Neural cell (in vitro differentiated cells): Measurements from ENCODE around the gene ARID4A.
"Not testable (repeated sequence)": the region's sequence is repeated elsewhere in the genome, so short reads cannot be mapped to it uniquely, and the experiment has no call there.

ENCODE experiments used
- EZH2 ChIP-seq: fragments of 200-600, 300-800 bp; shearing (Covaris generic), sonication (generic); IDR thresholded peaks from 2 replicates; pipeline ENCODE4 v1.6.1; 2014; ENCODE audit warnings: antibody characterized with exemption, low read length, borderline replicate concordance, mild to moderate bottlenecking; ENCODE audit not compliant: insufficient read depth, poor library complexity, severe bottlenecking
- MXI1 ChIP-seq: fragments of 450-650 bp; conservative IDR thresholded peaks from 2 replicates; pipeline ENCODE4 v1.6.1; 2014; ENCODE audit warnings: antibody characterized with exemption, mild to moderate bottlenecking; ENCODE audit not compliant: poor library complexity, severe bottlenecking
- POLR2AphosphoS5 ChIP-seq: IDR thresholded peaks from 2 replicates; pipeline ENCODE4 v1.6.1; 2012
- SMC3 ChIP-seq: fragments of 450-650 bp; conservative IDR thresholded peaks from 2 replicates; pipeline ENCODE4 v1.6.1; 2014; ENCODE audit warnings: antibody characterized with exemption, mild to moderate bottlenecking, moderate library complexity; ENCODE audit not compliant: poor library complexity
- TF ChIP-seq, protein P1 (sequence below): fragments of 450-650 bp; IDR thresholded peaks from 2 replicates; pipeline ENCODE4 v1.5.1; 2014; ENCODE audit warnings: antibody characterized with exemption, mild to moderate bottlenecking, moderate library complexity; ENCODE audit not compliant: poor library complexity, severe bottlenecking

DNA sequence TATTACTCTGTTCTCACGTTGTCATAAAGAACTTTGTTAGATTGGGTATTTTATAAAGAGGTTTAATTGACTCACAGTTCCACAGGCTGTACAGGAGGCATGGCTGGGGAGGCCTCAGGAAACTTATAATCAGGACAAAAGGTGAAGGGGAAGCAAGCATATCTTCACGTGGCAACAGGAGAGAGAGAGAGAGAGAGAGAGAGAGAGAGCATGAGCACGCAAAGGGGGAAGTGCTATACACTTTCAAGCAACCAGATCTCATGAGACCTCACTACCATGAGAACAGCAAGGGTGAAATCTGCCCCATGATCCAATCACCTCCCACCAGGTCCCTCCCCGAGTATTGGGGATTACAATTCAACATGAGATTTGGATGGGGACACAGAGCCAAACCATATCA is 41.3 kb downstream of the ARID4A start:
- not testable (repeated sequence) for TF ChIP-seq MXI1, SMC3, POLR2AphosphoS5, EZH2
- TF ChIP-seq, protein P1, sequence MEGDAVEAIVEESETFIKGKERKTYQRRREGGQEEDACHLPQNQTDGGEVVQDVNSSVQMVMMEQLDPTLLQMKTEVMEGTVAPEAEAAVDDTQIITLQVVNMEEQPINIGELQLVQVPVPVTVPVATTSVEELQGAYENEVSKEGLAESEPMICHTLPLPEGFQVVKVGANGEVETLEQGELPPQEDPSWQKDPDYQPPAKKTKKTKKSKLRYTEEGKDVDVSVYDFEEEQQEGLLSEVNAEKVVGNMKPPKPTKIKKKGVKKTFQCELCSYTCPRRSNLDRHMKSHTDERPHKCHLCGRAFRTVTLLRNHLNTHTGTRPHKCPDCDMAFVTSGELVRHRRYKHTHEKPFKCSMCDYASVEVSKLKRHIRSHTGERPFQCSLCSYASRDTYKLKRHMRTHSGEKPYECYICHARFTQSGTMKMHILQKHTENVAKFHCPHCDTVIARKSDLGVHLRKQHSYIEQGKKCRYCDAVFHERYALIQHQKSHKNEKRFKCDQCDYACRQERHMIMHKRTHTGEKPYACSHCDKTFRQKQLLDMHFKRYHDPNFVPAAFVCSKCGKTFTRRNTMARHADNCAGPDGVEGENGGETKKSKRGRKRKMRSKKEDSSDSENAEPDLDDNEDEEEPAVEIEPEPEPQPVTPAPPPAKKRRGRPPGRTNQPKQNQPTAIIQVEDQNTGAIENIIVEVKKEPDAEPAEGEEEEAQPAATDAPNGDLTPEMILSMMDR = not testable (repeated sequence)
